Activated T-cell treated with anti-CD3 and anti-CD28 coated beads for 24 hours (primary cell): ENCODE results near the gene TOMM5.
"Not testable (repeated sequence)": the region's sequence is repeated elsewhere in the genome, so short reads cannot be mapped to it uniquely, and the experiment has no call there.

Experiments used
- DNase-seq: peaks from one replicate; pipeline ENCODE4 v3.0.0-alpha.2; 2020; ENCODE audit warnings: low read depth

The TOMM5 gene

DNA sequence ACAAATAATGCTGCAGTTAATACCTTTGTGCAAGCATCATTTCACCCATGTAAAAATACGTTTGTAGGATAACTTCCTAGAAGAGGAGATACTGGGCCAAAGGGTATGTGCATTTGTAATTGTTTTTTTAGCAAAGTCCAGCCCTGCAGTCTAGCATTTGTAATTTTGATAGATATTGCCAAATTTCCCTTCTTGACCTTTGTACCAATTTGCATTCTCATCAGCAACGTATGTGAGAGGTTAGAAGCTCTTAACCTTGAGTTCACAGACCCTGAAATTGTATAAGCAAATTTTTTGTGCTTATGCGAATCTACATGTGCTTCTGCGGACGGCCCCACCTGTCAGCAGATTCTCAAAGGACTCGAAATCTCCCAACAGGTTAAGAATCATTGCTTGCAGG, 18.6 kb upstream of the TOMM5 start:
- no peak for DNase-seq

DNA sequence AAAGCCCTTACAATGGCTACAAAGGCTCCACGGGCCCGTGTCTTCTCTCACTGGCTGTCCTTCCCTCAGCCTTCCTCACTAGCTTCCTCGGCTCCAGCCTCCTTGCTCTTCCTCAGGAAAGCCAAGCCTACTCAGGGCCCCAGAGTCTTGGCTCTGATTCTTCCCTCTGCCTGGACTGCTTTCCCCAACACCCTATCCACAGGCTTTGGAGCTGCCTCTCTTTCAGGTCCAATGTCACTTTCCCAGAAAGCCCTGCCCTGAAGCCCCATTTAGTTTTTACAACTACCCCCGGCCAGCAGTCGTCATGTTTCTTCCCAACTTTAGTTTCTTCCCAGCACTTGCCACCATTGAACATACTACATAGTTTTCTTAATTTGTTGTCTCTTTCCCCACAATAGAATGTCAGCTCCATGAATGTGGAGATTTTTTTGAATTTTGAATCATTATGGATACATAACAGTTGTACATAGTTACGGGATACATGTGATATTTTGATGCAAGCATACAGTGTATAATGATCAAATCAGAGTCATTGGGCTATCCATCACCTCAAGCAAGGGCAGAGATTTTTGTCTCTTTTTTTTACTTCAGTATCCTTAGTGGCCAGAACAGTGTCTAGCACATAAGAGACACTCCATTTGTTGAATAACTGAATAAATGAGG, 17.5 kb upstream of the TOMM5 start:
- DNase-seq, result no peak

DNA sequence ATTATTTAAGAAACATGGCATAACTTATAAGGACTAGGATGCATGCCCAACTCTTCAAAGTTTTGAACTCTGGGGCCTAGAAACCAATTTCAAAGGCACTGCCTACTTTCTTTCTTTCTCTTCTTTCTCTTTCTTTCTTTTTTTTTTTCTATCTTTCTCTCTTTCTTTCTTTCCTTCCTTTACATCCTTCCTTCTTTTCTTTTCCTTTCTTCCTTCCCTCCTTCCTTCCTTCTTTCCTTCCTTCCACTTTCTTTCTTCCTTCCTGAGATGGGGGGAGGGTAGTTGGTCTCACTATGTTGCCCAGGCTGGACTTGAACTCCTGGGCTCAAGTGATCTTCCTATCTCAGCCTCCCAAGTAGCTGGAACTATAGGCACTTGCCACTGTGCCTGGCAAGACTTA, 15.9 kb upstream of the TOMM5 start:
- no peak for DNase-seq

DNA sequence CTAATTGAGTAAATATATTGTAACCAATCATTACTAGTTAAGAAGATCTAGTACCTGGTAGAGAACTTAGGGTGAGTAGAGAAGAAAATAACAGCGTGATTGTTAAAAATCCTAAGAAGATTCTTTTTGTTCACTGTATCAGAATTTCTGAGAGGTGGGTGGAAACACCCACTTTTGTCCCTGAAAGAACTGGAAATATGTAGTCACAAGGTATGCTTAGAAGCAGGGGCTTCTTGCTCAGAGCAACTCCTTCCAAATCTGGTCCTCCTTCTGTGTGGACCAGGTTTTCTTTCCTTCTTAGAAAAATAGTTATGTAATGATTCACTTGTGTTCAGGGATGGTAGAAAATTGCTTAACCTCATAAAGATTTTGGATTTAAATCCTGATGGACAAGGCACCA, 11.9 kb upstream of the TOMM5 start:
- no peak for DNase-seq

DNA sequence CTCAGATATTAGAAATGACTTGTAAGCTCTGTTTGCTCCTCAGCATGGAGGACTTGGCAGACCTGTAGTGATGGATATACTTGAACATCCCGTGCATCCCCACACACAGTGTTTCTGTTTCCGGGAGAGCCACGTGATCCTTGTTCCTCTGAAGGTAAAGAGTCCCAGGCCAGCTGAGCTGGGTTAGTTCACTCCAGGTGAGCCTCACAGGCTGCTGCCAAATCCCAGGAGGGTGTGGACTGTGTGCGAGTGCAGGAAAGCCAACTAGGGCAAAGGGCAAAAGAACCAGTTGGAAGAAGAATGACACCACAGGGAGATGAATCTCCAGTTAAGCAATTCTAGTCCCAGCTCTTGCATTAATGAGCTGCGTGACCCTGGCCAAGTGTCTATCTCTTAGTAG, 10.4 kb upstream of the TOMM5 start:
- DNase-seq, result no peak

DNA sequence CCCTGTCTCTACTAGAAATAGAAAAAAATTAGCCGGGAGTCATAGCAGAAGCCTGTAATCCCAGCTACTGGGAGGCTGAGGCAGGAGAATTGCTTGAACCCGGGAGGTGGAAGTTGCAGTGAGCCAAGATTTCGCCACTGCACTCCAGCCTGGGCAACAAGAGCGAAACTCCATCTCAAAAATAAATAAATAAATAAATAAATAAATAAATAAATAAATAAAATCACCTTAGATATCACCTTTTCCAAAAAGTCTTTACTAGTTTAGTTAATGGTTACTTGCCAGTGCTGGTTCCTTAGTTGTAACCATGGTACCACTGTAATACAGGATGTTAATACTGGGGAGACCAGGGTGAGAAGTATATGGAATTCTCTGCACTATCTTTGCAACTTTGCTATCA, 9.7 kb upstream of the TOMM5 start:
- not testable (repeated sequence) for DNase-seq

DNA sequence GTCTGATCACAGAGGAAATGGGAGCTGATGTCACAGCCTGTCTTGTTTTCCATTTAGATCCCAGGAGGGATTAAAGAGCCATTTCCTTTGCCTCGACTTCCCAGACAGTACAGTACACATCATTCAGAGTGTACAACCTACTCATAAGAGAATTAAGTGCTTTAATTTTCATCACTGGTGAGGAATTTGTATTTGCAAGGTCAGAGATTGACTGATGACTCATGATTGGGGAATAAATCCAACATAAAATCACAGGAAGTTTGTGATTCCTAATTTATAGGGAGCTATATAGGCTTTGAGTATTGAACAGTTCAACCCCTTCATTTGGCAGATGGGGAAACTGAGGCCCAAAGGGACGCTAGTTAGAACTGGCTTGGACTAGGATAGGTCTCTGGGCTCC, 4.1 kb upstream of the TOMM5 start:
- no peak for DNase-seq

DNA sequence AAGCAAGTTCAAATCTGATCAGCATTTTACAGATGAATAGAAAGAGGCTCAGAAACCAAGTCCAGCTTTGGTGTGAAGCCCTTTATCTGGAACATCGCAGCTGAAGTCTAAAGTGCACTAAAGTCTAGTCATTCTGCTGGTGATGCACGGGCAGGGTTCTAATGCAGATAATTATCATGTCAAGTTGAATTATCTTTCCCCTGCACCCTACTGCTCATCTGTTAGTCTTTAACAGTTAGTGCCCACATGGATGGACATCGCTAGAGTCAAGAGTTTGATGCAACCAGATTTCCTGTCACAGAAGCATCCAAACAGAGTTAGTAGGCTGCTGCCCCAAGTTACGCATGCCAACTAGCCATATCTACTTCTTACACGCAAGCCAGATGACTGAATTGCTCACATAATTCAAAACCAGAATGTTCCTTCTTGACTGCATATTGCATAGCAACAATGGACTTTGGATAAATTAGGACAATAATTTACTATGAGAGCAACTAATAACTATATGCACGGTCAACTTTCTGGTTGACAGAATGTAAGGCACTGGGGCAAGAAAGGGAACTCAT, 1.6 kb upstream of the TOMM5 start:
- DNase-seq, result no peak

DNA sequence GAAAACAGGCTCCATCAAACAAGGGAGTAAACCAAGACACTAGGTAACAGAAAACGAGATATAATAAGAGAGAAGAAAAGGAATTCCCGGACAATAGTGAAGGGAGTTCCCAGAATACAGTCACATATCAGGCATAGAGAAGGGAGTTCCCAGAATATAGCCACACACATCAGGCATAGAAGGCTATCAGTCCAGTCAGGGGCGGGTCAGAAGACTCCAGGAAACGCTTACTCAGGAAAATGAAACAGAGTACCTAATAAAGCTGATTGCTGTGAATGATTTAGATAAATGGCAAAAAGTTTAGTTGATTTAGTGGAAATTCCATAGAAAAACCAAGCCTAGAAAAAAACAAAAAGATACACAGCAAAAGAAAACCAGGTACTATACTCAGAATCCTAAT, 4.9 kb downstream of the TOMM5 start:
- DNase-seq, result no peak

DNA sequence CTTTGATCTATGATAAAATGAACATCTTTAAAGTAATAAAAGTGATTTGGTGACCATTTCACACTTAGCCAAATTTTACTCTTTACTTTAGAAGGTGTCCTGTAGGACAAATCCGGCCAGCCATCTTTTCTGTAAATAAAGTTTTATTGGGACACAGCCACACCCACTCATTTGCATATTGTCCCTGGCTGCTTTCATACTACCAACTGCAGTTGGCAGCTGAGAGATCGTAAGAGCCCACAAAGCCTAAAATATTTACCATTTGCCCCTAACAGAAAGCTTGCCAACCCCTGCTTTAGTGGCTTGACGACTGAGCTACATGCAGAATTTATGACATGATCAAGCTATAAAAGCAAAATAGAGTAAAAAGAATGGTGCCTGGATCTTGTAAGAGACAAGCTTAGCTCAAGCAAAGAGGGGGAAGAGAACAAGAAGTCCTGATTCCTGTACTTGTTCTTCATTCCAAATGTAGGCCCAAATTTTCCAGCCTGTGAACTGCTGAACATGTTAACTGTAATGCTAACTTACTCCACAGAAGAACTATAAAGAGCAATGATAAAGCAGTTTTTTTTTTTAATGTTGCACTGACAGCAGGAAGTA, 8.8 kb downstream of the TOMM5 start:
- no peak for DNase-seq

DNA sequence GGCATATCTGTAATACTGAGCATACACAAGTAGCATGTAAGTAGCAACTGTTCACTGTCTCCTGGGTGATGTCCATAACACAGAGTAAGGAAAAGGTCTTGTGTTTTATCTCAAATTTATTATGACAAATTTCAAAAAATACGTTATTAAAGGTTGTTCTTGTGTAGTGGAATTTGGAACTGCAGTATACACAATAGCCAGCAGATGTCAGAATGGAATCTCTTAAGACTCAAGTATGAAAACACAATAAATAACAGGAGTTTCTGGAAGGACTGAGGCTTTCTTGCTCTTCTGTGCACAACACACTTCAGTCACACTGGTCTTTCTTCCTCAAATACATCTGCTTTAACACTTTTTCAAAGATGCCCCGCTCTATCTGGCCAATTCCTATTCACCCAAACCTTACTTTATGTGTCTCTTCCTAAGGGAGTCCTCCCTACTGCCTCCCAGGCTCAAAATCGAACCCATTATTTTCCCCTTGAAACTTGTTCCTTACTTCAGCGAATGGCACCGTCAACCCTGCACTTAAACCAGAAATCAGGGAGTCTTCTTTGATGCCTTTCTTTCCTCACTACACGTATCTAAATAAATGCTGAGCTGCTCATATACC, 9.7 kb downstream of the TOMM5 start:
- DNase-seq, result no peak

DNA sequence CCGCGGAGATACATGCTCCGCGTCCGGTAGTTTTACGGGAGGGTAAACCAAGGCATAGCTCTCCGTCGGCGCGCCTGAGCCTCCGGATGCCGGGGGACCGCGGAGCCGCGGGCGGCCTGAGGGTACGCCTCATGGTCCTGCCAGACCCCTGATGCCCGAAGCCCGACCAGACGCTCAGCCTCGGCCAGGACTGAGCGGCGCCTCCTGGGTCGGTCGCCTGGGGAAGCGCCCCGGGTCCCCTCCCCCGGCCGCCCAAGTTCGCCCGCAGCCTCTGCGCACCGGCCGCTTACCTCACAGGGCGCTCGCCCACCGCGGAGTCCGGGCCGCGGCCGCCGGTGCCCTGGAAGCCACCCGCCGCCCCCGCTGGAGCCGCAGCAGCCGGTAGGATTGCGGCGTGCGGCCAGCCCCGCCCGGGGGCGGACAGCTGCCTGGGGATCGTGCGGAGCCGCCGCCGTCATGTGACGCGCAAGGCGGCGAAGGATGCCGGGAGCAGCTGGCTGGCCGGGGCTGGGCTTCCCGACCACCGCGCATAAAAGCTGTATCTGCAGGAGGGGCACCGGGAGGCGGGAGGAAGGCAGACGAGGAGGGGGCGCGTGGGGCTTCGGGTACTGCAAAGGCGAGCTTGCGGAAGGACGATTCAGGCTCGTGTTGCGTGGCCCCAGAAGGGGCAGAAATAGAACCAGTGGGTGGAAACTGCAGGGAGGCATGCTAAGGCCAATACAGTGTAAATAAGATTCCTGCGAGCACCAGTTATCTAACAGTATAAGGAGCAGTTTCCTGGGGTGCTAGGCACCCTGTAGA, 16.3 kb downstream of the TOMM5 start, which contains the start of gene FBXO10:
FBXO10 (minus strand) TSS at position 460 of the 801 bp plus-strand sequence. CDS start 34,612 bp downstream, outside the sequence.
- DNase-seq, result peak; percentile 12

DNA sequence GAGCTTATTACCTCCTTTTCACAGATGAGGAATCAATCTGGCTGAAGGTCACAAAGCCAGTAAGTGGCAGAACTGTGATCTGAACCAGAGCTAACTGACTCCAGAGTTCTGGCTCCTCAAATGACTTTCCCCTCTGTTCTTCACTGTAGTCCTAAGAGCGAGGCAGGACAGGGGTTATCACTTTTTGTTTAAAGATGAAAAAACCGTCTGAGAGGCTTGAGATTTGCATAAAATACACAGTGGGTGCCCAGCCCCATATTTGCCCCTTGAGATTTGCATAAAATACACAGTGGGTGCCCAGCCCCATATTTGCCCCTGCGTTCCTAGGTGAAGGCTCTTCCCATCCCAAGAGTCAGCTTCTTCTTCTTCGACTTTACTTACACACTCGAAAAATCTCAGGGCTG, 16.9 kb downstream of the TOMM5 start:
- no peak for DNase-seq

DNA sequence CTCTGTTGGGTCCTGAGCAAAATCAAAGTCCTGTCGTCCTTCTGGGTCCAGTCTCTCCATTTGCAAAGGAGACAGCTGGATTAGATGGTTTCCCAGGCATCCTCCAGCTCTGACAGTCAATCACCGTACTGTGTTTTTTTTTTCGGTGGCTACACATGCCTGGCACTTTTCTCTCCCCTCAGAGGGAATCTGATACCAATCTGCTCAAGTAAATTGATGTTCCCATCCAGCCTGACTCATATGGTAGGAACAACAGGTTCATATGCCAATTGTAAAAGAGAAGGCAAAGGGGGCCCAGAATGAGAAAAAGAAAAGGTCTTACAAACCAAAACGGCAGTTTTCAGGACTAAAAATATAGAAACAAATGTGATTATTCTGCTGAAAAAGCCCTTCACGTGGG, 17.4 kb downstream of the TOMM5 start:
- DNase-seq, result no peak

DNA sequence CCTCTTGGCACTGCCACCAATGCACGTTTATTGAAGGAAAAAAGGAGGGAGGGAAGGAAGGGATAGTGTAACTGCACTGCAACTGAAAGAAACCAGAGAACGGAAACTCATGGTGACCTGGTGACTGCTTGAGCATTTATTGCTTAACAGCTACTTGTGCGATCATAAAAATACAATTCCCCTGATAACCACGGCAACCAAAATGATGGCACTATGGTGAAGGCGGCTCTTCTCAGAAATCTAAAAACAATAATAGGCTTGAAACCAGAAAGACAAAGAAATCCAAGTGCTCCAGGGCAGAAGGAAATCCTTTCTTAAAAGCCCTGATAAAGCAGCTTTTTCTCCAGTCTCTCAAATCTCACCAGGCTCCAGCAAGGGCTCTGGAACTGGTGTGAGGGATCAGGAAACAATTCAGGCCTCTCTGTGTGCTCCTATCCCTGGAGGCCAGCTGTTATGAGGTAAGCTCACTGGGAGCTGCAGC, 18.1 kb downstream of the TOMM5 start:
- no peak for DNase-seq

DNA sequence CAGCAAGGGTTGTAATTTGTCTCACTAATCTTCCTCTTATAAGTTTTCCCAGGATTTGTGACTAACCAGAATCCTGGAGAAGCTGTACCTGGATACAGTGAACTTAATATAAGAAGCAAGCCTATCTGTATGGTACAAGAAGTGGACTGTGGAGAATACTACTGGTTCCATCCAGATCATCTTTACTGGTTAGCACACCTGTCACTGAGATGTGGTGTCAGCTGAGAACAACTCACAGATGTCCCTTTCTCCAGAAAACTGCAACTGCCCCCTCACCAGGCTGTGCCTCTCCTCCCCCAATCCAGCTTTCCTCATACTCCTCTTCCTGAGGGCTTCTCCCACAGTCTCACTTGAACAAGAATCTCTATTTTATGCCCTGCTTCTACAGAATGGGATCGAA, 21.1 kb downstream of the TOMM5 start:
- DNase-seq, result no peak

DNA sequence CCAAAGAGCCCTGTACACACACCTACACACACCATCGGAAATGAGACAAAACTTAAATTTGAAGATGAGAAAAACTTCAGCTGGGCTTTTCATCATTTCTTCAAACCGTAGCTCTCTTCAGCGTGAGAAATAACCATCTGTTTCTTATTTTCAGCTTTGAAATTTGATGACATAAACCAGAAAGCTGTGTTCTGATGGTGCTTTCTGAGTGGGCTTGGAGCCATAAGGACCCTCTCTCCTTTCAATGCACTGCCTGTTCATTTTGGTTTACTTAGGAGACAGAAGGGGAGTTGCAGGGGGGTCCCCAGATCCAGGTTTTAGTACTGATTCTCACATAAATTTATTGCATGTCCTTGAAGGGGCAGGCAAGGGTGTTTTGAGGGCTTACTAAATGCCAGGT, 25.7 kb downstream of the TOMM5 start:
- DNase-seq, result no peak

DNA sequence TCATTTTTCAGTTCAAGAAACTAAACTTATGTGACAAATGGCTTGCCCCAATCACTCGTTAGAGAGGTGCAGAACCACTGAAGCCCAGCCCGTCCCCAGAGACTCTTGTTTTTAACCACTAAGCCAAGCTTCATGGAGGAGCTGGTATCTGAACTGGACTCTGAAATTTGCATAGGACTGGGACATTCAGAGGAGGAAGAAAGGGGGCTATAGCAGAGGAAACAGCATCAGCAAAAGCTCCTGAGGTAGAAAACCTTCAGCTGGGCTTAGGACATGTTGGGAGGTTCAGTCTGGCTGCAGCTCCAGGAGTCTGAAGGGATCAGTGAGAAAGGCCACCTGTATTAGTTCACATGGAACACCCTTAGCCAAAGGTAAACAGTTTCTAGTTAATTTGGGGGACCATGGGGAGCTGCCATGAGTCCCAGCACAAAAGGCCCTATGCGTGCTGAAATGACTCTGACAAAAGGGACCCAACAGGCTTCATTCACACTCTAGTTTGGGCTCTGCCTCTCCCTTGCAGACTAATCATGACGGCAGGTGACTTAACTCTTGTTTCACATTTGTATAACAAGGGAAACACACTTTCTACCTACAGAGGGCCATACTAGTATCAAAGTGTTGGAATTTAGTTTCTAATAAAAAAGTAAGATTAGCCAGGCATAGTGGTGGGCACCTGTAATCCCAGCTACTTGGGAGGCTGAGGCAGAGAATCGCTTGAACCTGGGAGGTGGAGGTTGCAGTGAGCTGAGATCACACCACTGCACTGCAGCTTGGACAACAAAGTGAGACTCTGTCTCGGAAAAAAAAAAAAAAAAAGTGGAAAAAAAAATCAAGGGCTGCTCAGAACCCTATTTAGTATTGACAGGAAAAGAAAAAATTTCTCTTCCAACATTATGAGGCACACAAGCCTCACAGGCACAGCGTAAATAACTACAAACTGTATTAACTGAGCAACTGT, 26.5 kb downstream of the TOMM5 start:
- DNase-seq, result no peak

DNA sequence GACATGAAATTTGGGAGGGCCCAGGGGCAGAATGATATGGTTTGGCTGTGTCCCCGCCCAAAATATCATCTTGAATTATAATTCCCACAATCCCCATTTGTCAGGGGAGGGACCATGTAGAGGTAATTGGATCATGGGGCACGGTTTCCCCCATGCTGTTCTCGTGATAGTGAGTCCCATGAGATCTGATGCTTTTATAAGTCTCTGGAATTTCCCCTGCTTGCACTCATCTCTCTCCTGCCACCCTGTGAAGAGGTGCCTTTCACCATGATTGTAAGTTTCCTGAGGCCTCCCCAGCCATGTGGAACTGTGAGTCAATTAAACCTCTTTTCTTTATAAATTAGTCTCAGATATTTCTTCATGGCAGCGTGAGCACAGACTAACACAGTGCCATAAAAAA, 27.5 kb downstream of the TOMM5 start:
- no peak for DNase-seq

DNA sequence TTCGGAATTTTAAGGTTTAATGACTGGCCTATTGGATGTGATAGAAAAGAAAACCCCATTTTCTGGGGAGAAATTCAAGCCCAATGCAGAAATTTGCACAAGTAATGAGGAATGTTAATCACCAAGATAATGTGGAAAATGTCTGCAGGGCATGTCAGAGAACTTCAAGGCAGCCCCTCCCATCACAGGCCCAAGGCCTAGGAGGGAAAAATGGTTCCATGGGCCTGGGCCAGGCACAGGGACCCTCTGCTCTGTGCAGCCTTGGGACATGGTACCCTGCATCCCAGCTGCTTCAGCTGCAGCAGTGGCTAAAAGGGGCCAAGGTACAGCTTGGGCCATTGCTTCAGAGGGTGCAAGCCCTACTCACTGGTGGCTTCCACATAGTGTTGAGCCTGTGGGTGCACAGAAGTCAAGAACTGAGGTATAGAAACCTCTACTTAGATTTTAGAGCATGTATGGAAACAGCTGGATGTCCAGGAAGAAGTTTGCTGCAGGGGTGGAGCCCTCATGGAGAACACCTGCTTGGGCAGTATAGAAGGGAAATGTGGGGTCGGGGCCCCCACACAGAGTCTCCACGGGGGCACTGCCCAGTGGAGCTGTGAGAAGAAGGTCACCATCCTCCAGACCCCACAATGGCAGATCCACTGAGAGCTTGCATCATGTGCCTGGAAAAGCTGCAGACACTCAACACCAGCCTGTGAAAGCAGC, 28.4 kb downstream of the TOMM5 start:
- DNase-seq, result no peak

DNA sequence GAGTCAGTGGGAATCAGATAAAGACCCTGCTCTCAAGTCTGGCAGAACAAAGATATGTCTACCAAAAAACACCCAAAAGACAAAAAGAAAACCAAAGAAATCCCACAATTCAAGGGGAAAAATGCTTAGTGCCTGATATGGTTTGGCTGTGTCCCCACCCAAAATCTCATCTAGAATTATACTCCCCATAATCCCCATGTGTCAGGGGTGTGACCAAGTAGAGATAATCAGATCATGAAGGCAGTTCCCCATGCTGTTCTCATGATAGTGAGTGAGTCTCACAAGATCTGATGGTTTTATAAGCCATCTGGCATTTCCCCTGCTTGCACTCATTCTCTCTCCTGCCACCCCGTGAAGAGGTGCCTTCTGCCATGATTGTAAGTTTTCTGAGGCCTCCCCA, 29.6 kb downstream of the TOMM5 start:
- DNase-seq, result no peak
